SU-DHL-6 (cell line): Measurements from ENCODE around the gene GPR141.

ENCODE experiments used
- H2AFZ ChIP-seq: fragments of 200-600 bp; sonication (generic); 2 replicates; pipeline ENCODE4 v1.6.1; 2014; ENCODE audit warnings: low read depth, mild to moderate bottlenecking, moderate library complexity, mixed read lengths, antibody characterized with exemption, low read length; ENCODE audit not compliant: severe bottlenecking
- H3F3A ChIP-seq: fragments of 200-600 bp; shearing (Covaris generic); 2 replicates; pipeline ENCODE4 v1.6.0; 2016; ENCODE audit warnings: antibody characterized with exemption, mild to moderate bottlenecking; ENCODE audit not compliant: insufficient read depth
- H3K27ac ChIP-seq: fragments of 200-600 bp; sonication (generic); 2 replicates; pipeline ENCODE4 v1.5.1; 2016; ENCODE audit warnings: low read depth, mild to moderate bottlenecking, low read length, moderate library complexity, mixed read lengths
- H3K27me3 ChIP-seq: fragments of 200-600 bp; sonication (generic), shearing (Covaris generic); 2 replicates; pipeline ENCODE4 v1.6.0; 2014; ENCODE audit warnings: mild to moderate bottlenecking, low read length
- H3K36me3 ChIP-seq: fragments of 200-600 bp; sonication (generic); 2 replicates; pipeline ENCODE4 v1.6.1; 2014; ENCODE audit warnings: mild to moderate bottlenecking, low read length, mixed read lengths
- H3K4me2 ChIP-seq: fragments of 300-600, 200-600 bp; shearing (Covaris generic), sonication (generic); 2 replicates; pipeline ENCODE4 v1.6.0; 2014; ENCODE audit warnings: low read length, low read depth, mild to moderate bottlenecking; ENCODE audit not compliant: poor library complexity, severe bottlenecking
- H3K4me3 ChIP-seq: fragments of 200-600 bp; sonication (generic); 2 replicates; pipeline ENCODE4 v1.5.1; 2014; ENCODE audit warnings: antibody characterized with exemption, low read length, mild to moderate bottlenecking, mixed read lengths; ENCODE audit not compliant: insufficient read depth, poor library complexity, severe bottlenecking
- H3K79me2 ChIP-seq: fragments of 200-600 bp; sonication (generic); 2 replicates; pipeline ENCODE4 v1.6.1; 2014; ENCODE audit warnings: mild to moderate bottlenecking, low read length, moderate library complexity; ENCODE audit not compliant: insufficient read depth
- H3K9ac ChIP-seq: fragments of 200-600 bp; sonication (generic); 2 replicates; pipeline ENCODE4 v1.7.0; 2014; ENCODE audit warnings: mild to moderate bottlenecking, low read length
- H3K9me2 ChIP-seq: fragments of 200-600 bp; sonication (generic); replicated peaks from 2 replicates; pipeline ENCODE4 v1.6.1; 2014; ENCODE audit warnings: low read length; ENCODE audit not compliant: insufficient read depth
- H3K9me3 ChIP-seq: fragments of 200-600 bp; sonication (generic); 2 replicates; pipeline ENCODE4 v1.6.1; 2014; ENCODE audit warnings: low read length, mixed read lengths; ENCODE audit not compliant: insufficient read depth
- H4K20me1 ChIP-seq: fragments of 200-600 bp; sonication (generic); 2 replicates; pipeline ENCODE4 v1.6.1; 2014; ENCODE audit warnings: low read depth, mild to moderate bottlenecking, antibody characterized with exemption, low read length, moderate library complexity, mixed read lengths
- EZH2phosphoT487 ChIP-seq: fragments of 200-600 bp; sonication (generic), shearing (Covaris generic); conservative IDR thresholded peaks from 2 replicates; pipeline ENCODE4 v1.6.1; 2018; ENCODE audit warnings: mild to moderate bottlenecking, antibody characterized with exemption, low read length, moderate library complexity, mixed read lengths
- TF ChIP-seq, protein P1 (sequence below): fragments of 200-600 bp; sonication (generic); IDR thresholded peaks from one replicate; pipeline ENCODE4 v1.5.1; 2017; ENCODE audit warnings: antibody characterized with exemption, mild to moderate bottlenecking, low read length, moderate library complexity; ENCODE audit not compliant: insufficient read depth, poor library complexity, severe bottlenecking

GPR141 gene

DNA sequence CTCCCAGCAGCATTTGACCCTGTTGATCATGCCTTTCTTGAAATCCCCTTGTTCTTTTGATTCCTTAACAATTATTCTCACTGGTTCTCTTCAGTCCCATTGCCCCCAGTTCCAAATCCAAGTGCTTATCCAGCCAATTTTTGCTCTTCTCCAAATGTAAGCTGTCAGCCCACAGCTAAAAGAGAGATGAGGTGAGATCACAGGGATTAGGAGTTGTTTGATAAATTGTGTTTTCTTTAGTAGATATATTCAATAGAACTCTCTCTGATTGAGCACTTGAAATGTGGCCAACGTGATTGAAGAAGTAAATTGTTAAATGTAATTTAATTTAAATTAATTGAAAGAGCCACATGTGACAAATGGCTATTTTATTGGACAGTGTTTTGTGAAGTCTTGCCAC lies 88.2 kb downstream of the GPR141 start:
- H3K36me3 ChIP-seq = no peaks in the 10 kb centered on the region

DNA sequence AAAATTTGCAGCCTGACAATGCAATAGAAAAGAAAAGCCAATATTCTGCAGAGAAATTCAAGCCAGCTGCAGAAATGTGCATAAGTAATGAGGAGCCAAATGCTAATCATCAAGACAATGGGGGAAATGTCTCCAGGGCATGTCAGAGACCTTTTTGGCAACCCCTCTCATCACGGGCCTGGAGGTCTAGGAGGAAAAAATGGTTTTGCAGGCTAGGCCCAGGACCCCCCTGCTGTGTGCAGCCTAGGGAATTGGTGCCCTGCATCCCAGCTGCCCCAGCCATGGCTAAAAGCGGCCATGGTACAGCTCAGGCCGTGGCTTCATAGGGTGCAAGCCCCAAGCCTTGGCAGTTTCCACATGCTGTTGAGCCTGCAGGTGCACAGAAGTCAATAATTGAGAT lies 92.4 kb downstream of the GPR141 start:
- Histone ChIP-seq H3F3A (no peaks in the 10 kb centered on the region), H3K4me2 (no peak overlapping the region), H3K27me3 (no peaks in the 10 kb centered on the region), H3K36me3 (no peaks in the 10 kb centered on the region), H3K9me2 (no peaks in the 10 kb centered on the region), H3K79me2 (no peaks in the 10 kb centered on the region), H3K9me3 (0 out of 2 replicates have a peak, but pooled peaks cover 7% of the 10 kb centered on the region), H4K20me1 (no peaks in the 10 kb centered on the region), H3K4me3 (no peak overlapping the region), H3K27ac (no peak overlapping the region), H3K9ac (no peak overlapping the region), H2AFZ (no peak overlapping the region)
- TF ChIP-seq, protein P1, sequence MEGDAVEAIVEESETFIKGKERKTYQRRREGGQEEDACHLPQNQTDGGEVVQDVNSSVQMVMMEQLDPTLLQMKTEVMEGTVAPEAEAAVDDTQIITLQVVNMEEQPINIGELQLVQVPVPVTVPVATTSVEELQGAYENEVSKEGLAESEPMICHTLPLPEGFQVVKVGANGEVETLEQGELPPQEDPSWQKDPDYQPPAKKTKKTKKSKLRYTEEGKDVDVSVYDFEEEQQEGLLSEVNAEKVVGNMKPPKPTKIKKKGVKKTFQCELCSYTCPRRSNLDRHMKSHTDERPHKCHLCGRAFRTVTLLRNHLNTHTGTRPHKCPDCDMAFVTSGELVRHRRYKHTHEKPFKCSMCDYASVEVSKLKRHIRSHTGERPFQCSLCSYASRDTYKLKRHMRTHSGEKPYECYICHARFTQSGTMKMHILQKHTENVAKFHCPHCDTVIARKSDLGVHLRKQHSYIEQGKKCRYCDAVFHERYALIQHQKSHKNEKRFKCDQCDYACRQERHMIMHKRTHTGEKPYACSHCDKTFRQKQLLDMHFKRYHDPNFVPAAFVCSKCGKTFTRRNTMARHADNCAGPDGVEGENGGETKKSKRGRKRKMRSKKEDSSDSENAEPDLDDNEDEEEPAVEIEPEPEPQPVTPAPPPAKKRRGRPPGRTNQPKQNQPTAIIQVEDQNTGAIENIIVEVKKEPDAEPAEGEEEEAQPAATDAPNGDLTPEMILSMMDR = no peak
- no peak for TF ChIP-seq EZH2phosphoT487

More for the DNA sequence above, 88.2 kb downstream of the GPR141 start:
- no peaks in the 10 kb centered on the region for H4K20me1 ChIP-seq
- no peak overlapping the region for H3K4me2 ChIP-seq
- TF ChIP-seq, protein P1 = no peak
- no peak for TF ChIP-seq EZH2phosphoT487
- no peak overlapping the region for H3K4me3 ChIP-seq
- no peaks in the 10 kb centered on the region for H3K9me2 ChIP-seq
- 0 out of 2 replicates have a peak, but pooled peaks cover 3% of the 10 kb centered on the region for H3K9me3 ChIP-seq
- H3K9ac ChIP-seq = no peak overlapping the region
- no peaks in the 10 kb centered on the region for H3K27me3 ChIP-seq
- no peaks in the 10 kb centered on the region for H3F3A ChIP-seq
- H3K79me2 ChIP-seq = no peaks in the 10 kb centered on the region
- no peak overlapping the region for H3K27ac ChIP-seq
- H2AFZ ChIP-seq = no peak overlapping the region

DNA sequence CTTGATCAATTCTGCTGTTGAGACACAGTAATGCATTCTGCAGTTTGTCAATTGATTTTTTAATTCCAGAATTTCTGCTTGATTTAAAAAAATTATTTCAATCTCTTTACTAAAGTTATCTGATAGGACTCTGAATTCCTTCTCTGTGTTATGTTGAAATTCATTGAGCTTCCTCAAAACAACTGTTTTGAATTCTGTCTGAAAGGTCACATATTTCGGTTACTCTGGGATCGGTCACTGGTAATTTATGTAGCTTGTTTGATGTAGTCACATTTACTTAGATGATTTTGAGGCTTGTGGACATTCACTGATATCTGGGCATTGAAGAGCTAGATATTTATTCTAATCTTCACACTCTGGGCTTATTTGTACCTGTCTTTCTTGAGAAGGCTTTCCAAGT lies 97.6 kb downstream of the GPR141 start:
- Histone ChIP-seq H4K20me1 (no peaks in the 10 kb centered on the region), H3K9ac (no peak overlapping the region), H2AFZ (no peak overlapping the region), H3K36me3 (no peaks in the 10 kb centered on the region), H3K4me3 (no peak overlapping the region), H3K4me2 (no peak overlapping the region), H3K79me2 (no peaks in the 10 kb centered on the region), H3F3A (no peaks in the 10 kb centered on the region), H3K9me3 (0 out of 2 replicates have a peak, but pooled peaks cover 5% of the 10 kb centered on the region), H3K27me3 (no peaks in the 10 kb centered on the region), H3K9me2 (no peaks in the 10 kb centered on the region), H3K27ac (no peak overlapping the region)
- no peak for TF ChIP-seq EZH2phosphoT487
- TF ChIP-seq, protein P1 = no peak
